SK-N-SH treated with all-trans-retinoic acid at 6 μM for 48 hours (cell line): ENCODE measurements around the gene RNF157.

Source experiments
- ATAC-seq: fragments of 200-7000 bp; cut with Tn5 transposase; 3 replicates; pipeline ENCODE4 v1.9.1; 2020; ENCODE audit warnings: mild to moderate bottlenecking, moderate library complexity
- ARNTL ChIP-seq: fragments of 450-650 bp; formaldehyde crosslinking; IDR thresholded peaks from 2 replicates; pipeline ENCODE4 v1.5.0; 2020; ENCODE audit warnings: low read depth, mild to moderate bottlenecking, moderate library complexity, borderline replicate concordance
- BACH2 ChIP-seq: fragments of 250-450 bp; sonication (Bioruptor Pico); IDR thresholded peaks from 2 replicates; pipeline ENCODE4 v1.9.0; 2021; ENCODE audit warnings: mild to moderate bottlenecking, borderline replicate concordance
- CSDC2 ChIP-seq: fragments of 250-450 bp; sonication (Bioruptor Pico); IDR thresholded peaks from 2 replicates; pipeline ENCODE4 v1.5.0; 2020; ENCODE audit warnings: mild to moderate bottlenecking, moderate library complexity
- ESRRG ChIP-seq: fragments of 250-450 bp; sonication (Bioruptor Pico); IDR thresholded peaks from 2 replicates; pipeline ENCODE4 v1.6.1; 2021; ENCODE audit warnings: mild to moderate bottlenecking
- GLIS3 ChIP-seq: fragments of 250-450 bp; sonication (Bioruptor Pico); IDR thresholded peaks from 2 replicates; pipeline ENCODE4 v1.5.0; 2020; ENCODE audit warnings: mild to moderate bottlenecking, moderate library complexity
- ISL1 ChIP-seq: fragments of 250-450 bp; sonication (Bioruptor Pico); IDR thresholded peaks from 2 replicates; pipeline ENCODE4 v2.1.2; 2022; ENCODE audit warnings: mild to moderate bottlenecking, moderate library complexity
- OSR1 ChIP-seq: fragments of 250-450 bp; sonication (Bioruptor Pico); IDR thresholded peaks from 2 replicates; pipeline ENCODE4 v1.8.0; 2022; ENCODE audit warnings: moderate library complexity, mild to moderate bottlenecking, inconsistent platforms
- PPARA ChIP-seq: fragments of 250-450 bp; sonication (Bioruptor Pico); IDR thresholded peaks from 2 replicates; pipeline ENCODE4 v1.5.0; 2020; ENCODE audit warnings: mild to moderate bottlenecking, borderline replicate concordance
- SNAI2 ChIP-seq: fragments of 250-450 bp; sonication (Bioruptor Pico); IDR thresholded peaks from 2 replicates; pipeline ENCODE4 v1.5.0; 2020; ENCODE audit warnings: mild to moderate bottlenecking, moderate library complexity
- TCF4 ChIP-seq: fragments of 250-450 bp; sonication (Bioruptor Pico); IDR thresholded peaks from 2 replicates; pipeline ENCODE4 v1.8.0; 2021; ENCODE audit warnings: mild to moderate bottlenecking, moderate library complexity, borderline replicate concordance
- TOX ChIP-seq: fragments of 250-450 bp; sonication (Bioruptor Pico); IDR thresholded peaks from 2 replicates; pipeline ENCODE4 v1.8.0; 2021; ENCODE audit warnings: mild to moderate bottlenecking, moderate library complexity, borderline replicate concordance
- ZC3H10 ChIP-seq: fragments of 250-450 bp; sonication (Bioruptor Pico); IDR thresholded peaks from 2 replicates; pipeline ENCODE4 v1.5.1; 2021; ENCODE audit warnings: mild to moderate bottlenecking, moderate library complexity
- ZFP3 ChIP-seq: fragments of 250-450 bp; sonication (Bioruptor Pico); IDR thresholded peaks from 2 replicates; pipeline ENCODE4 v1.5.0; 2020; ENCODE audit warnings: mild to moderate bottlenecking, moderate library complexity
- ZFP30 ChIP-seq: fragments of 450-650 bp; formaldehyde crosslinking; IDR thresholded peaks from 2 replicates; pipeline ENCODE4 v1.5.0; 2022; ENCODE audit warnings: mild to moderate bottlenecking, moderate library complexity
- ZNF565 ChIP-seq: fragments of 450-650 bp; formaldehyde crosslinking; conservative IDR thresholded peaks from 2 replicates; pipeline ENCODE4 v1.5.0; 2020; ENCODE audit warnings: low read depth, mild to moderate bottlenecking, moderate library complexity
- ZNF8 ChIP-seq: fragments of 450-650 bp; formaldehyde crosslinking; IDR thresholded peaks from 2 replicates; pipeline ENCODE4 v1.5.0; 2020; ENCODE audit warnings: mild to moderate bottlenecking, moderate library complexity
- TF ChIP-seq, protein P1 (sequence below): fragments of 250-450 bp; sonication (Bioruptor Pico); IDR thresholded peaks from 2 replicates; pipeline ENCODE4 v1.8.0; 2021; ENCODE audit warnings: low read depth, mild to moderate bottlenecking, moderate library complexity, borderline replicate concordance
- TF ChIP-seq, protein P2 (sequence below): fragments of 250-450 bp; sonication (Bioruptor Pico); IDR thresholded peaks from 2 replicates; pipeline ENCODE4 v1.5.0; 2020; ENCODE audit warnings: mild to moderate bottlenecking, moderate library complexity
- TF ChIP-seq, protein P3 (sequence below): fragments of 250-450 bp; sonication (Bioruptor Pico); IDR thresholded peaks from 2 replicates; pipeline ENCODE4 v1.5.1; 2021; ENCODE audit warnings: mild to moderate bottlenecking, moderate library complexity
- TF ChIP-seq, protein P4 (sequence below): fragments of 250-450 bp; sonication (Bioruptor Pico); IDR thresholded peaks from 2 replicates; pipeline ENCODE4 v1.8.0; 2020; ENCODE audit warnings: mild to moderate bottlenecking, moderate library complexity, borderline replicate concordance
- TF ChIP-seq, protein P5 (sequence below): fragments of 250-450 bp; sonication (Bioruptor Pico); IDR thresholded peaks from 2 replicates; pipeline ENCODE4 v1.5.1; 2020; ENCODE audit warnings: low read depth, mild to moderate bottlenecking, moderate library complexity

The RNF157 gene

DNA sequence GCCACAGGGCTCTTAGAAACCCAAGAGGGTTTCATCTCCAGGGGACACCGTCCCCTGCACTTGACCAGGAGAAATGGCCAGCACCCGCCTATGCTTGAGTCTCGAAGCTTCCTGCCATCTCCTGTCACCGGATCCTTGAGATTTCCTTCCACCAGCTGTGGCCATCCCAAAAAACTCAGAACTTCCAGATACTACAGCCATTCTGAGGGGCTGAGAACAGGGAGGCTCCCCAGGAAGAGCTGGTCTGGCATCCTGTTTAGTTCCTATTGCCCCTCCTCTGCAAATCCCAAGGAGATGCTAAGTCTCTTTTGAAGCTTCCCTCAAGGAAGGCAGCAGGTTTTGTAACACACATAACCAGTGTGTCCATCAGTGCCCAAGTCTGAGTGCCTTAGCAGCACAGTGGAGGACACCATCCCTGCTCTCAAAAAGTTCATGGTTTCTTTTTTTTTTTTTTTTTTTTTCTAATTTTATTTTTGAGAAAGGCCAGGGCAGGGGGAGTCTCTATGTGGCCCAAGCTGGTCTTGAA, 26.8 kb upstream of the RNF157 start:
- TF ChIP-seq GLIS3 (CRISPR knock-in tag): no peak
- no peak for TF ChIP-seq PPARA (CRISPR knock-in tag)
- TF ChIP-seq, protein P1, sequence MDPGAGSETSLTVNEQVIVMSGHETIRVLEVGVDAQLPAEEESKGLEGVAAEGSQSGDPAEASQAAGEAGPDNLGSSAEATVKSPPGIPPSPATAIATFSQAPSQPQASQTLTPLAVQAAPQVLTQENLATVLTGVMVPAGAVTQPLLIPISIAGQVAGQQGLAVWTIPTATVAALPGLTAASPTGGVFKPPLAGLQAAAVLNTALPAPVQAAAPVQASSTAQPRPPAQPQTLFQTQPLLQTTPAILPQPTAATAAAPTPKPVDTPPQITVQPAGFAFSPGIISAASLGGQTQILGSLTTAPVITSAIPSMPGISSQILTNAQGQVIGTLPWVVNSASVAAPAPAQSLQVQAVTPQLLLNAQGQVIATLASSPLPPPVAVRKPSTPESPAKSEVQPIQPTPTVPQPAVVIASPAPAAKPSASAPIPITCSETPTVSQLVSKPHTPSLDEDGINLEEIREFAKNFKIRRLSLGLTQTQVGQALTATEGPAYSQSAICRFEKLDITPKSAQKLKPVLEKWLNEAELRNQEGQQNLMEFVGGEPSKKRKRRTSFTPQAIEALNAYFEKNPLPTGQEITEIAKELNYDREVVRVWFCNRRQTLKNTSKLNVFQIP (CRISPR knock-in tag): no peak
- no peak for TF ChIP-seq CSDC2 (CRISPR knock-in tag)
- TF ChIP-seq, protein P2, sequence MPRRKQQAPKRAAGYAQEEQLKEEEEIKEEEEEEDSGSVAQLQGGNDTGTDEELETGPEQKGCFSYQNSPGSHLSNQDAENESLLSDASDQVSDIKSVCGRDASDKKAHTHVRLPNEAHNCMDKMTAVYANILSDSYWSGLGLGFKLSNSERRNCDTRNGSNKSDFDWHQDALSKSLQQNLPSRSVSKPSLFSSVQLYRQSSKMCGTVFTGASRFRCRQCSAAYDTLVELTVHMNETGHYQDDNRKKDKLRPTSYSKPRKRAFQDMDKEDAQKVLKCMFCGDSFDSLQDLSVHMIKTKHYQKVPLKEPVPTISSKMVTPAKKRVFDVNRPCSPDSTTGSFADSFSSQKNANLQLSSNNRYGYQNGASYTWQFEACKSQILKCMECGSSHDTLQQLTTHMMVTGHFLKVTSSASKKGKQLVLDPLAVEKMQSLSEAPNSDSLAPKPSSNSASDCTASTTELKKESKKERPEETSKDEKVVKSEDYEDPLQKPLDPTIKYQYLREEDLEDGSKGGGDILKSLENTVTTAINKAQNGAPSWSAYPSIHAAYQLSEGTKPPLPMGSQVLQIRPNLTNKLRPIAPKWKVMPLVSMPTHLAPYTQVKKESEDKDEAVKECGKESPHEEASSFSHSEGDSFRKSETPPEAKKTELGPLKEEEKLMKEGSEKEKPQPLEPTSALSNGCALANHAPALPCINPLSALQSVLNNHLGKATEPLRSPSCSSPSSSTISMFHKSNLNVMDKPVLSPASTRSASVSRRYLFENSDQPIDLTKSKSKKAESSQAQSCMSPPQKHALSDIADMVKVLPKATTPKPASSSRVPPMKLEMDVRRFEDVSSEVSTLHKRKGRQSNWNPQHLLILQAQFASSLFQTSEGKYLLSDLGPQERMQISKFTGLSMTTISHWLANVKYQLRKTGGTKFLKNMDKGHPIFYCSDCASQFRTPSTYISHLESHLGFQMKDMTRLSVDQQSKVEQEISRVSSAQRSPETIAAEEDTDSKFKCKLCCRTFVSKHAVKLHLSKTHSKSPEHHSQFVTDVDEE (CRISPR knock-in tag): no peak
- no peak for TF ChIP-seq ZNF565 (CRISPR knock-in tag)
- TF ChIP-seq ZFP3 (CRISPR knock-in tag): no peak
- no peak for TF ChIP-seq ARNTL (CRISPR knock-in tag)
- TF ChIP-seq TOX: no peak
- no peak for TF ChIP-seq ESRRG (CRISPR knock-in tag)
- no peak for ATAC-seq

DNA sequence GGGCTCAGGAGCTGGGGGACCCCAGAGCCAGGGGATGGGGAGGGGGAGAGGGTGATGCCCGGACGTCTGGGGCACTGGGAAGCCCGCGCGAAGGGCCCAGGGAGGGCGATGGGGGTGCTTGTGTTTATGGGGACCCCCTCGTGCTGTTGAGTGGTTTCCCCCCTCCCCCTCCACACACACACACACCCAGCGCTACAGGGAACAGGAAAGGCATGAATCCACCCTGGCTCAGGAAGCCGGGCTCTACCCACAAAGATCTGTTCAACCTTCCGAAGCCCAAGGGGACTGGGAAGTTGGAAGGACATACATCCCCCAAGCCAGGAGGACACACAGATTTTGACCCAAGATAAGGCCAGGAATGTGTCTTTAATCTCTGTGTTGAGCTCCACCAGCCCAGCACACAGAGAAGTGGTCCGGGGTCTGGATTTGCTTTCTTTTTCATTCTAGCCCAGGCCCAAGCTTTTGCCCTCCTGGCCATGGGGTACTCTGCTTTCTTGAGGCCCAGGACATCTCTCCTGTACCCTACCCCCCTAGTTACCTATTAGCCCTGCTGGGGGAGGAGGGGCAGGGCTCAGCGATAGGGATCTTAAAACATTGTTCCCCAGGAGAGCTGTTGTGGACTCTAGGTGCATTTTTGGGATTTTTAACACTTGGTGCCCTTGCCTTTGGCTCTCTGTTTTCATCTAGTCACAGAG, 26.1 kb upstream of the RNF157 start:
- ATAC-seq: no peak
- TF ChIP-seq OSR1: no peak
- TF ChIP-seq, protein P1 (CRISPR knock-in tag): no peak
- no peak for TF ChIP-seq ZFP3 (CRISPR knock-in tag)
- no peak for TF ChIP-seq SNAI2
- no peak for TF ChIP-seq ARNTL (CRISPR knock-in tag)
- no peak for TF ChIP-seq PPARA (CRISPR knock-in tag)
- no peak for TF ChIP-seq ZNF8 (CRISPR knock-in tag)
- no peak for TF ChIP-seq GLIS3 (CRISPR knock-in tag)
- TF ChIP-seq ZC3H10 (CRISPR knock-in tag): no peak
- TF ChIP-seq ISL1 (CRISPR knock-in tag): no peak
- TF ChIP-seq, protein P3, sequence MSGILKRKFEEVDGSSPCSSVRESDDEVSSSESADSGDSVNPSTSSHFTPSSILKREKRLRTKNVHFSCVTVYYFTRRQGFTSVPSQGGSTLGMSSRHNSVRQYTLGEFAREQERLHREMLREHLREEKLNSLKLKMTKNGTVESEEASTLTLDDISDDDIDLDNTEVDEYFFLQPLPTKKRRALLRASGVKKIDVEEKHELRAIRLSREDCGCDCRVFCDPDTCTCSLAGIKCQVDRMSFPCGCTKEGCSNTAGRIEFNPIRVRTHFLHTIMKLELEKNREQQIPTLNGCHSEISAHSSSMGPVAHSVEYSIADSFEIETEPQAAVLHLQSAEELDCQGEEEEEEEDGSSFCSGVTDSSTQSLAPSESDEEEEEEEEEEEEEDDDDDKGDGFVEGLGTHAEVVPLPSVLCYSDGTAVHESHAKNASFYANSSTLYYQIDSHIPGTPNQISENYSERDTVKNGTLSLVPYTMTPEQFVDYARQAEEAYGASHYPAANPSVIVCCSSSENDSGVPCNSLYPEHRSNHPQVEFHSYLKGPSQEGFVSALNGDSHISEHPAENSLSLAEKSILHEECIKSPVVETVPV (CRISPR knock-in tag): no peak
- TF ChIP-seq CSDC2 (CRISPR knock-in tag): no peak
- no peak for TF ChIP-seq ZFP30 (CRISPR knock-in tag)
- TF ChIP-seq TOX: no peak
- TF ChIP-seq, protein P4, sequence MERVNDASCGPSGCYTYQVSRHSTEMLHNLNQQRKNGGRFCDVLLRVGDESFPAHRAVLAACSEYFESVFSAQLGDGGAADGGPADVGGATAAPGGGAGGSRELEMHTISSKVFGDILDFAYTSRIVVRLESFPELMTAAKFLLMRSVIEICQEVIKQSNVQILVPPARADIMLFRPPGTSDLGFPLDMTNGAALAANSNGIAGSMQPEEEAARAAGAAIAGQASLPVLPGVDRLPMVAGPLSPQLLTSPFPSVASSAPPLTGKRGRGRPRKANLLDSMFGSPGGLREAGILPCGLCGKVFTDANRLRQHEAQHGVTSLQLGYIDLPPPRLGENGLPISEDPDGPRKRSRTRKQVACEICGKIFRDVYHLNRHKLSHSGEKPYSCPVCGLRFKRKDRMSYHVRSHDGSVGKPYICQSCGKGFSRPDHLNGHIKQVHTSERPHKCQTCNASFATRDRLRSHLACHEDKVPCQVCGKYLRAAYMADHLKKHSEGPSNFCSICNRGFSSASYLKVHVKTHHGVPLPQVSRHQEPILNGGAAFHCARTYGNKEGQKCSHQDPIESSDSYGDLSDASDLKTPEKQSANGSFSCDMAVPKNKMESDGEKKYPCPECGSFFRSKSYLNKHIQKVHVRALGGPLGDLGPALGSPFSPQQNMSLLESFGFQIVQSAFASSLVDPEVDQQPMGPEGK (CRISPR knock-in tag): no peak

DNA sequence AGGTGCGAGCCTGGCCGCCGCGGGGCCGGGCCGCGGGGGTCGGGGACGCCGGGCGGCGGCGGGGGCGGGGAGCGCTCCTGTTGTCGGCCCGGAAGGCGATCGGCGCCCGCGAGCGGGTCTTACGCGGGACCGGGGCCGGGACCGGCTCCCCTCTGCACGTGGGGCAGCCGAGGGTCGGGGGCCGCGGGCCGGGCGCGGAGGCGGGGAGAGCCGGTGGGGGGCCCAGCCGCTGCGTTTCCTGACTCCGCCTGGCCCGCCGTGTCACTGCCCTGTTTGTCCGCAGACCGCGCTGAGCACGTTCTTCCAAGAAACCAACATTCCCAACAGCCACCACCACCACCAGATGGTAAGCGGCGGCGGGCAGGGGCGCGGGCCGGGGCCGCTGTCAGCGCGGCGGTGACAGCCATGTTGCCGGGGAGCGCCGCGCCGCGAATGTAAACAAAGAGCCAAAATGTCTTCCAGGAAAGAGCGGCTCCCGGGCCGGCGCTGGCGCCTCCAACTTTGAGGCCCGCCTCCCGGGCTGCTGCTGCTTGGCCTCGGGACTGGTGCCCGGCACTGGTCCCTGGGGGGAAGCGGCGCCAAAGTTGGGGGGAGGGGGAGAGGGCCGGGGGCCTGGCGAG, 25.4 kb upstream of the RNF157 start:
- peak; percentile 24; the same call in 2 of the 3 replicates for ATAC-seq
- TF ChIP-seq TCF4 (CRISPR knock-in tag): no peak
- no peak for TF ChIP-seq ZNF565 (CRISPR knock-in tag)
- TF ChIP-seq ZFP30 (CRISPR knock-in tag): no peak
- TF ChIP-seq, protein P5, sequence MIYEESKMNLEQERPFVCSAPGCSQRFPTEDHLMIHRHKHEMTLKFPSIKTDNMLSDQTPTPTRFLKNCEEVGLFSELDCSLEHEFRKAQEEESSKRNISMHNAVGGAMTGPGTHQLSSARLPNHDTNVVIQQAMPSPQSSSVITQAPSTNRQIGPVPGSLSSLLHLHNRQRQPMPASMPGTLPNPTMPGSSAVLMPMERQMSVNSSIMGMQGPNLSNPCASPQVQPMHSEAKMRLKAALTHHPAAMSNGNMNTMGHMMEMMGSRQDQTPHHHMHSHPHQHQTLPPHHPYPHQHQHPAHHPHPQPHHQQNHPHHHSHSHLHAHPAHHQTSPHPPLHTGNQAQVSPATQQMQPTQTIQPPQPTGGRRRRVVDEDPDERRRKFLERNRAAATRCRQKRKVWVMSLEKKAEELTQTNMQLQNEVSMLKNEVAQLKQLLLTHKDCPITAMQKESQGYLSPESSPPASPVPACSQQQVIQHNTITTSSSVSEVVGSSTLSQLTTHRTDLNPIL (CRISPR knock-in tag): no peak
- TF ChIP-seq SNAI2: no peak
- no peak for TF ChIP-seq ZNF8 (CRISPR knock-in tag)
- TF ChIP-seq OSR1: no peak
- no peak for TF ChIP-seq ARNTL (CRISPR knock-in tag)
- TF ChIP-seq ISL1 (CRISPR knock-in tag): no peak
- TF ChIP-seq, protein P3 (CRISPR knock-in tag): no peak
- TF ChIP-seq GLIS3 (CRISPR knock-in tag): no peak
- TF ChIP-seq BACH2 (CRISPR knock-in tag): no peak
- no peak for TF ChIP-seq ESRRG (CRISPR knock-in tag)
